Transverse colon (tissue), 4 donors: Measurements from ENCODE around the gene FNIP2. TPM values are rescaled to one million over a fixed set of nuclear protein-coding genes. Genes with fewer than 3 reads are reported as not detected.
A peak's percentile ranks its signal among the peaks of the same experiment; 100 is the strongest.

Experiments
- DNase-seq: peaks from one replicate; pipeline ENCODE4 v3.0.0-alpha.2; 2019
- H3K27ac ChIP-seq, 4 donors: fragments of 200-600 bp; sonication (generic); 2 replicates each; pipeline ENCODE4 v1.5.1; 2016 to 2018; ENCODE audit warnings: inconsistent platforms in 4 of 4
- H3K27me3 ChIP-seq: fragments of 200-600 bp; sonication (generic); 2 replicates; pipeline ENCODE4 v1.5.1; 2017; ENCODE audit warnings: inconsistent platforms
- H3K36me3 ChIP-seq, 4 donors: fragments of 200-600 bp; sonication (generic); 2 replicates each; pipeline ENCODE4 v1.5.1; 2017 to 2019; ENCODE audit warnings: inconsistent platforms in 4 of 4
- H3K4me1 ChIP-seq, 4 donors: fragments of 200-600 bp; sonication (generic); 2 replicates each; pipeline ENCODE4 v1.5.1; 2017 to 2020; ENCODE audit warnings: inconsistent platforms in 4 of 4
- H3K4me3 ChIP-seq, 4 donors: fragments of 200-600 bp; sonication (generic); 1 replicate in 1 of 4; 2 replicates in 3 of 4; pipeline versions ENCODE4 v1.5.1 to v1.6.1; 2017 to 2019; ENCODE audit warnings: inconsistent platforms in 4 of 4
- H3K9me3 ChIP-seq, 2 donors: fragments of 200-600 bp; sonication (generic); 2 replicates each; pipeline ENCODE4 v1.5.1; 2017 to 2019; ENCODE audit warnings: inconsistent platforms in 2 of 2
- CTCF ChIP-seq, 5 experiments: fragments of 200-600 bp in 3 of 5; fragments of 450-650 bp in 2 of 5; sonication (generic) in 3 of 5; IDR thresholded peaks; 1 replicate in 2 of 5; 2 replicates in 3 of 5; pipeline ENCODE4 v1.5.1; 2016 to 2017; ENCODE audit warnings: antibody characterized with exemption in 5 of 5, inconsistent platforms in 3 of 5, mild to moderate bottlenecking in 2 of 5, moderate library complexity in 1 of 5
- EP300 ChIP-seq: sonication (generic); formaldehyde crosslinking; IDR thresholded peaks from one replicate; pipeline ENCODE4 v1.6.1; 2017; ENCODE audit warnings: antibody characterized with exemption, low read depth
- POLR2A ChIP-seq: fragments of 450-650 bp; IDR thresholded peaks from one replicate; pipeline ENCODE4 v1.6.1; 2016; ENCODE audit warnings: antibody characterized with exemption, mild to moderate bottlenecking, moderate library complexity
- POLR2AphosphoS5 ChIP-seq, 3 donors: sonication (generic); formaldehyde crosslinking; IDR thresholded peaks; one replicate each; pipeline ENCODE4 v1.6.1; 2016; ENCODE audit warnings: antibody characterized with exemption in 3 of 3
- WGBS, 2 donors: methylation state at CpG; one replicate each; pipeline ENCODE4 v1.1.5; 2018; ENCODE audit warnings: low coverage in 1 of 2; 5-methylcytosine and 5-hydroxymethylcytosine counted together
- in situ Hi-C, 4 donors: fragments of 200-750 bp; cut with MboI; loops; one replicate each; pipeline versions ENCODE4 v1.15.0 to v1.15.1; 2017; ENCODE audit warnings: low sequenced_read_pairs in 3 of 4, low pct_ligation_motif_present in 1 of 4, low pct_unique_long_range_greater_than_20kb in 1 of 4
- intact Hi-C: fragments of 100-400 bp; cut with DNase I; formaldehyde crosslinking; loops from one replicate; pipeline ENCODE4 v1.15.1; 2023; ENCODE audit warnings: low total_unique reads
- total RNA-seq, 4 donors: library from RNA; depleted of rRNA; stranded (reverse); fragments of >200 nt; gene quantifications; one replicate each; pipeline ENCODE4 v1.1.0, GENCODE V29; 2016

FNIP2 gene
- total RNA-seq, 4 donors from 2014 or later = 47.2 to 105 (median 64.0) TPM

- WGBS, 2 donors = 68 to 78% methylated on average over 3 to 6 of the region's 6 CpGs
- TF ChIP-seq POLR2AphosphoS5 (IDR thresholded peaks at IDR 0.05) (no peak), CTCF (IDR thresholded peaks at IDR 0.05) (no peak), POLR2A (no peak), EP300 (no peak)
- intact Hi-C loops (loop anchor here (5.0 kb wide), 1 partner anchor 46 kb away; no protein-coding TSS in a partner anchor), in situ Hi-C loops (no loop called here)
- no peaks in the 10 kb centered on the region for H3K27me3 ChIP-seq
- no peak overlapping the region for H3K4me3 ChIP-seq
- DNase-seq = no peak
- peaks cover 5 to 25% (median 24%) of the 10 kb centered on the region in 4 donors for H3K4me1 ChIP-seq
- H3K27ac ChIP-seq = peak overlapping the region in 1 of 4 donors; percentile 27
- no peaks in the 10 kb centered on the region for H3K36me3 ChIP-seq
- H3K9me3 ChIP-seq = no peaks in the 10 kb centered on the region
Observed at GRCh38 chr4:158766434-158767044, 2.3 kb upstream of the FNIP2 start.

GRCh38 chr4:158767451-158767850 lies 1.4 kb upstream of the FNIP2 start:
- 40 to 50% methylated on average over 2 of the region's 2 CpGs for WGBS, 2 donors
- DNase-seq = no peak
- Histone ChIP-seq H3K4me3 (no peak overlapping the region), H3K27me3 (no peaks in the 10 kb centered on the region), H3K9me3 (no peaks in the 10 kb centered on the region), H3K4me1 (peaks cover 6 to 34% (median 31%) of the 10 kb centered on the region in 4 donors), H3K27ac (peak overlapping the region in 3 of 4 donors; percentile 92 to 93 (median 93)), H3K36me3 (no peaks in the 10 kb centered on the region)
- in situ Hi-C loops (no loop called here), intact Hi-C loops (loop anchor here (5.0 kb wide), 1 partner anchor 45 kb away; no protein-coding TSS in a partner anchor)
- TF ChIP-seq POLR2AphosphoS5 (IDR thresholded peaks at IDR 0.05) = no peak
- no peak for TF ChIP-seq CTCF (IDR thresholded peaks at IDR 0.05)
- no peak for TF ChIP-seq POLR2A
- TF ChIP-seq EP300 = no peak

GRCh38 chr4:158769175-158769921 lies 522 bp downstream of the FNIP2 start:
- WGBS, 2 donors = 2 to 11% methylated on average over 3 to 41 of the region's 49 CpGs
- no peaks in the 10 kb centered on the region for H3K36me3 ChIP-seq
- H3K4me1 ChIP-seq = peaks cover 9 to 49% (median 35%) of the 10 kb centered on the region in 4 donors
- H3K4me3 ChIP-seq = peak overlapping the region; percentile 81 to 92 (median 87)
- TF ChIP-seq EP300 (no peak), POLR2A (peak; percentile 14)
- peak overlapping the region; percentile 92 to 93 (median 92) for H3K27ac ChIP-seq
- intact Hi-C loops (loop anchor here (5.0 kb wide), 1 partner anchor 43 kb away; no protein-coding TSS in a partner anchor), in situ Hi-C loops (no loop called here)
- H3K9me3 ChIP-seq = no peaks in the 10 kb centered on the region
- H3K27me3 ChIP-seq = no peaks in the 10 kb centered on the region
- peak; percentile 37 for DNase-seq

GRCh38 chr4:158770671-158771070 lies 1.8 kb downstream of the FNIP2 start:
- Histone ChIP-seq H3K27ac (peak overlapping the region in 1 of 4 donors; percentile 93), H3K4me3 (peak overlapping the region in 2 of 4 donors; percentile 90 to 92), H3K9me3 (no peaks in the 10 kb centered on the region), H3K27me3 (no peaks in the 10 kb centered on the region), H3K4me1 (peaks cover 9 to 62% (median 47%) of the 10 kb centered on the region in 4 donors), H3K36me3 (no peaks in the 10 kb centered on the region)
- DNase-seq = no peak
- in situ Hi-C loops (no loop called here), intact Hi-C loops (no loop called here)
- TF ChIP-seq POLR2A (no peak), POLR2AphosphoS5 (IDR thresholded peaks at IDR 0.05) (no peak), CTCF (IDR thresholded peaks at IDR 0.05) (no peak), EP300 (no peak)
- WGBS, 2 donors = 60 to 88% methylated on average over 2 to 5 of the region's 5 CpGs
